Hematopoietic multipotent progenitor cell treated with erythropoietin and hydrocortisone succinate and interleukin-3 and kit ligand, for 17 days (in vitro differentiated cells): ENCODE results near the gene FHIP1A.
"Not testable (repeated sequence)": the region's sequence is repeated elsewhere in the genome, so short reads cannot be mapped to it uniquely, and the experiment has no call there.

Experiments
- DNase-seq: peaks from one replicate; pipeline ENCODE4 v3.0.0-alpha.2; 2015; ENCODE audit warnings: low spot score

The FHIP1A gene

DNA sequence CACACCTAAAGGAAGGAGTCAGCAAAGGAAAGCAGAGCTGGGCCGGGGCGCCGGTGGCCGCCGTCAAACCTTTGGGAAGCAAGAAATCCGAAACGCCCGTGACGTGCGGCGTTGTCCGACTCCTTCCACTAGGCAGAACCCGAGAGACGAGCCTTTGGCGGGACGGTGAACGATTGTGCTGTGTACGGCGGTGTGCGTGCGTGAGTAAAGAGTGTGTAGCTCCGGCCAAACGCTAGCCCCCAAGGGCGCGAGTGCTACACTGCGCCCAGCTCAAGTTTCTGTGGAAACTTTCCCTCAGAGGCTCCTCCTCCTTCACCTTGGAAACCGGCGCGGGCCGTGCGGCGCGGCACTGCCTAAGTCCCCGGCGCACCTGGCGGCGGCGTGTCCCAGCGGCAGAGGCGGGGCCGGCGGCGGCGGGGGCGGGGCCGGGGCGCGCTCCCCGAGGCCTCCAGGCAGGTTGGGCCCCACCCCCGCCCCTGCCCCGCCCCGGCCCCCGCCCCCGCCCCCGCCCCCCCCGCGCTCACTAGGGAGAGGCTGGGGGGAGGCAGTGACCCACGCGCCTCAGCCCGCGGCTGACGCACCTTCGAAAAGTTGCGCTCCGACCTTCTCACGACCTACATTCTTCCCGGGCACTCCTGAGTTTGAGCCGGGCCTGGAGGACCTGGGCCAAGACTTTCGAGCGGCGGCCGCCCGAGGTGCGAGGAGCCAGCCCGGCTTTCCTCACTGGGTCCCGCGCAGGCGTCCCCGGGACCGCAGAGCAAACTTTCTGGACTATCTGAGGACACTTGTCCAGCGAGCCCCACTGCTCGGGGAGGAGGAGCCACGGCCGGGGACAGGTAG is at the start of gene FHIP1A:
Gene FHIP1A (plus strand): TSS at position 547 of the 840 bp plus-strand sequence. CDS start 157,084 bp downstream, outside the sequence.
- no peak for DNase-seq

DNA sequence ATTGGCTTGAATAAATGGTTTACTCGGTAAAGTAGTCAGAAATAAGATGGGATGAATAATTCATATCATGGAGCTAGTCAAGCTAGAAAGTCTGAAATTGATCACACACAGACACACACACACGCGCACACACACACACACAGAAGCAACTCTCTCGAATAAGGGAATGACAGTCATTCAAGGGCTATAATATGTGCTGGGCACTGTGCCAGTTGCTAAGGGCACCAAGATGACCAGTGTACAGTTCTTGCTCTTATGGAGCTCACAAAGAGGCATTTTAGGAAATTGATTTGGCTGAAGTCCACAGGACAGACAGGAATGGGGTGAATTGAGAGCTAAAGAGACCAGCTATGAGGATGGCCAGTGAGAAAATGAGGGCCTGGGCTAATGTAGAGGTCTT is 49.4 kb upstream of the FHIP1A start:
- DNase-seq: no peak

DNA sequence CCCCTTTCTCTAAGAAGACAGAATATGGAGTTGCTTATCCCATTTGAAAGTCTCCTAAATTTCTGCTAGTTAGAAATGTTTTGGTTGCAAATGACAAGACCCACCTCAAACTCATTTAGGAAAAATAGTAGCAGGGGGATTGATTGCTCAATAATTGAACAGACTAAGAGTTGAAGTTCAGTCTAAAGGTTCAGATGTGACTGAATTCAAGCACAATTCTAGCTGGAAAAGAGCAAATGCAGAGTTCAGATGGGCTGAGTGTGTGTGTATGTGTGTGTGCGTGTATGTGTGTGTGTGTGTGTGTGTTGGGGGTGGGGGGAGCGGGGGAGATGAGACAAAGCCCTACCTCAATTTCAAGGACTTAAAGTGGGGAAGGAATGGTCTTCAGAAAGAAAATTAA is 47.9 kb upstream of the FHIP1A start:
- no peak for DNase-seq

DNA sequence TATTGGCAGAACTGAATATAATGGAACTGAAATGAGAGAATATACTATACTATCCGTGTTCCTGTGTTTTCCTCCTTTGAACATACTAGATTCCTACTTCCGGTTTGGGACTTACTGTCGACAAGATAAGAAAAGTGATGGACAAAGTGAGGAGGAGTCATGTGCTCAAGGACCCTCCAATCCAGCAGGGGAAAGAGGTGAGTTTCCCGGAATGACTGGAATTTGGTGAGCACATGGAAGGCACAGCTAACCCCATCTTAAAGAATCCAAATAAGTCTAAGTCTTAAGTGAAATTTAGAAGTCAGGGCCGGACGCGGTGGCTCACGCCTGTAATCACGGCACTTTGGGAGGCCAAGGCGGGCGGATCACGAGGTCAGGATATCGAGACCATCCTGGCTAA is 47.0 kb upstream of the FHIP1A start:
- DNase-seq: no peak

DNA sequence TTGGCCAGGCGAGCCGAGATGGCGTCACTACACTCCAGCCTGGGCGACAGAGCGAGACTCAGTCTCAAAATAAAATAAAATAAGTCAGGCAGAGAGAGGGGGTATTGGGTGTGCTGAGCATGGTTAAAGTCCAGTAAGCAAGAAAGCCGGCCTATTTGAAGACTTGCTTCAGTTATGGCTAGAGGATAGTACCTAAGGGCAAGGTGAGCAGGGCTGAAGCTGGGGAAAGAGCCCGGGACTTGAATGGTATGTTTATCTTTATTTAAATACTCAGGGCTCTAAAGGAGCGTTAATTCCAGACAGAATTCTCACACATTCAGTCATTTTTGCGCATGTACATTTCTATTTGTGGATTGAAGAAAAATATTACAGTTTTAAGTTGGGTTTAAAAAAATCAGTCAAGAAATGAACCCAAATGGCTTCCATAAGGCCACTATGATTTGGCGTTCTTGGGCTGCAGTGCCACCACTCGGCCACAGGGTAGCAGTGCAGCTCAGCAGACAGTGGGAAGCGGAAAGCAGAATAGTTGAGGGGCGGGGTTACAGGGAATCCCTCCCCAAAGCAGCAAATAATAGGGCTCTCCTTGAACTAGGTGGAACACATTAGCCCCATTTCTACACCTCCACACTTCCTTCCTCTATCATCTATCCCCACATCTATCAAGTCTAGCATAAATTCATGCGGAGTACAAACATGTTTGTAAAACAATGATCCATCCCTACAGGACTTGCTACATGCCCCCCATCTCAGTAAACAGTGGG is 46.4 kb upstream of the FHIP1A start:
- peak; percentile 43 for DNase-seq

DNA sequence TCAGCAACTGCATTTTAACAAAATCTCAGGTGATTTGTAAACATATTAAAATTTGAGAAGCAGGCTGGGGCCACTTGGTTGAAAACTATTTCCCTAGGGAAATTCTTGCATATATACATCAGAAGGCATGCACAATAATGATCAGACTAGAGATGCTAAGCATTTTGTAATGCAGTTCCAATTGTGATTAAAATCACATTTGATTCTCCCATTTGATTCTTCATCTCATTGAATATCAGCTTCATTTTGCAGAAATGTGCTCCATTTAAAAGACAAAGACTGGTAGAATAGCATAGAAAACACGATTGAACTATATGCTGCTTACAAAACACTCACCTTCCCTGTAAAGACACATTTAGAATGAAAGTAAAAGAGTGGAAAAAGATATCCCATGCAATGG is 32.4 kb upstream of the FHIP1A start:
- no peak for DNase-seq

DNA sequence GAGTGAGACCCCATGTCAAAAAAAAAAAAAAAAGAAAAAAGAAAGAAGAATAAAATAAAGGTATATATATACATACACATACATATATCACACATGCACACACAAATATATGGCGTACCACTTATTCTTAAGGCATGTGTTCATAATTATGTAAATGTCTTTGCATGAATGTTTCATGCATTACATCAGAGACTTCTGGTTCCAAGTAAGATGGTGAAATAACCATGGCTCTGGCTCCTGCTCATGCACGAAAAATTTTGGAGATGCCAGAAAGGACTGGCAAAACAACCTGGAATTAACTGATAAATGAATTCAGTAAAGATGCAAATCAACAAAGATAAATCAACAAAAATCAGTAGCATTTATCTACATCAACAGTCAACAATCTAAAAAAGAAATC is 19.7 kb upstream of the FHIP1A start:
- no peak for DNase-seq

DNA sequence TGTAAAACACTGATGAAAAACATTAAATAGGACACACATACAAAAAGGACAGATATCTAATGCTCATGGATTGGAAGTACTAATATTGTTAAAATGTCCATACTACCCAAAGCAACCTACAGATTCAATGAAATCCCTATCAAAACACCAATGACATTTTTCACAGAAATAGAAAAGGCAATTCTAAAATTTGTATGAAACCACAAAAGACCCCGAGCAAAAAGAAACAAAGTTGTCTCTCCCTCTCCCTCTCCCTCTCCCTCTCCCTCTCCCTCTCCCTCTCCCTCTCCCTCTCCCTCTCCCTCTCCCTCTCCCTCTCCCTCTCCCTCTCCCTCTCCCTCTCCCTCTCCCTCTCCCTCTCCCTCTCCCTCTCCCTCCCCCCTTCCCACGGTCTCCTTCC is 19.2 kb upstream of the FHIP1A start:
- not testable (repeated sequence) for DNase-seq

DNA sequence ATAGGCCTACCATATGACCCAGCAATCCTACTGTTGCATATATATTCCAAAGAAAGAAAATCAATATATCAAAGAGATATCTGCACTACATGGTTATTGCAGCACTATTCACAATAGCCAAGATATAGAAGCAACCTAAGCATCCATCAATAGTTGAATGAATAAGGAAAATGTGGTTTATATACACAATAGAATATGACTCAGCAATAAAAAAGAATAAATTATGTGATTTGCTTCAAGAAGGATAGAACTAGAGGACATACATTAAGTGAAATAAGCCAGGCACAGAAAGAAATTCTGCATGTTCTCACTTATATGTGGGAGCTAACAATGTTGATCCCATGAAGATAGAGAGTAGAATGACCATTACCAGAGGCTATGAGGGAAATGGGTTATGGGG is 13.1 kb upstream of the FHIP1A start:
- DNase-seq: no peak

DNA sequence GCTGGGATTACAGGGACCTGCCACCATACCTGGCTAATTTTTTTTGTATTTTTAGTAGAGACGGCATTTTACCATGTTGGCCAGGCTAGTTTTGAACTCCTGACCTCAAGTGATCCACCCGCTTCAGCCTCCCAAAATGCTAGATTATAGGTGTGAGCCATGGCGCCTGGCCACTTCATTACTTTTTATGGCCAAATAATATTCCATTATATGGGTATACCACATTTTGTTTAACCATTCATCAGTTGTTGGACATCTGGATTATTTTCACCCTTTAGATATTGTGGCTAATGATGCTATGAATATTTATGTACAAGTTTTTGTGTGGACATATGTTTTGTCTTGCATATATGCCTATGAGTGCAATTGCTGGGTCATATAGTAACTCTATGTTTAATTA is 8.6 kb upstream of the FHIP1A start:
- no peak for DNase-seq

DNA sequence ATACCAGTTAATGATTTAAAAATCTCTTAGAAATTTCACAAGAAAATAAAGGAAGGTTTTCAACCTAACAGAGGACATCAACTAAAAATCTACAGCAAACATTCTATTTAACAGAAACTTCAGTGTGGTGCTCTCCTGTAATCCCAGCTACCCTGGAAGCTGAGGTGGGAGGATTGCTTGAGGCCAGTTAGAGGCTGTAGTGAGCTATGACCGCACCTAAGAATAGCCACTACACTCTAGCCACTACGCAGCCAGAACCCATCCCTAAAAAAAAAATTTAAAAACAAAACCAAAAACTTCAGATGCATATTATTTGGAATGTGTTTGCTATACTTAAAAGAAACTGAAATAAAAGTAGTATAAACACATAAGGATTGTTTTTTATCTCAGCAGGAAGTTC is 7.2 kb upstream of the FHIP1A start:
- no peak for DNase-seq

DNA sequence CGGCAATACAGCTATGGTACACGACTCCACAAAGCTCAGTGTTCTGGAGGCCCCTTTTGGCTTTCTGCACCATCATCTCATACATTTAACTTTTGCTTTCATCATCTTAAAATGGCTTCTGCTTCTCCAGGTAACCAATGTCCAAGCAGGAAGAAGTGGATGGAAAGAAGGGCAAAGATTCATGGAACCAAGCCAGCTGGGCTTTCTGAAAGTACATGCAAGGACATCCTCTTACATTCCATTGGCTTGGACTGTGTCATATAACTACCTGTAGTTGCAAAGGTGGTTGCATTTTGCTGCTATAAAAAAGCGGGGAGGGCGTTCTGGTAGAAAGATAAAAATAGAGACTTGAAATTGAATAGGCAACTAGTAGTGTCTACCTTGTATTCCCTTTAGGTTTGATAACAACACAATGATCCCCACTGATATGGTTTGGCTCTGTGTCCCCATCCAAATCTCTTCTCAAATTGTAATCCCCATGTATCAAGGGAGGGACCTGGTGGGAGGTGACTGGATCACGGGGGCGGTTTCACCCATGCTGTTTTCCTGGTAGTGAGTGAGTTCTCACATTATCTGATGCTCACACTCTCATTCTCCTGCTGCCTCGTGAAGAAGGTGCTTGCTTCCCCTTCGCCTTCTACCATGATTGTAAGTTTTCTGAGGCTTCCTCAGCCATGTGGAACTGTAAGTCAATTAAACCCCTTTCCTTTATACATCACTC is 6.7 kb upstream of the FHIP1A start:
- no peak for DNase-seq

DNA sequence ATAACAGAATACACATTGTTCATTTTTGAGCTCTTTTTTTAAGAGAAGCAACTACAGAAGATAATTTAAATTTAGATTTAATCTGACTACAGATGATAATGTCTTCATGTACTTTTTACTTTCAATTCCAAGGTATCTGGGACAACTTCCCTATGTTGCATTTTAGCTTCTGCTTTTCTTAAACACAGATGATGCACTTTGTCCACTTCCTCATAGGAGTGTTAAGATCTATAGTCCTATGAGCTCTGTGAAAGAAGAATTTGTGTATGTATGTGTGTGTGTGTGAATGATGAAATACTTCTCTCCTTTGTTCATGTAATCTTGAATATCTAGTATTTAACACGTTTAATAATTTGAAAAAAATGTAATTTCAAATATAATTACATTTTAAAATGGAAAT is 5.3 kb upstream of the FHIP1A start:
- no peak for DNase-seq

DNA sequence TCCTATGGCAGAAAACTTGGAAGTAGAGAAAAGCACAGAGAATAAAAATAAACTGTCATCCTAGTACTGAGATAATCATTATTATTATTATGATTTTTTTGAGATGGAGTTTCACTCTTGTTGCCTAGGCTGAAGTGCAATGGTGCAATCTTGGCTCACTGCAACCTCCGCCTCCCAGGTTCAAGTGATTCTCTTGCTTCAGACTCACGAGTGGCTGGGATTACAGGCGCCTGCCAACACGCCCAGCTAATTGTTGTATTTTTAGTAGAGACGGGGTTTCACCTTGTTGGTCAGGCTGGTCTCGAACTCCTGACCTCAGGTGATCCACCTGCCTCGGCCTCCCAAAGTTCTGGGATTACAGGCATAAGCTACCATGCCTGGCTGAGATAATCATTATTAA is 4.2 kb upstream of the FHIP1A start:
- DNase-seq: not testable (repeated sequence)

DNA sequence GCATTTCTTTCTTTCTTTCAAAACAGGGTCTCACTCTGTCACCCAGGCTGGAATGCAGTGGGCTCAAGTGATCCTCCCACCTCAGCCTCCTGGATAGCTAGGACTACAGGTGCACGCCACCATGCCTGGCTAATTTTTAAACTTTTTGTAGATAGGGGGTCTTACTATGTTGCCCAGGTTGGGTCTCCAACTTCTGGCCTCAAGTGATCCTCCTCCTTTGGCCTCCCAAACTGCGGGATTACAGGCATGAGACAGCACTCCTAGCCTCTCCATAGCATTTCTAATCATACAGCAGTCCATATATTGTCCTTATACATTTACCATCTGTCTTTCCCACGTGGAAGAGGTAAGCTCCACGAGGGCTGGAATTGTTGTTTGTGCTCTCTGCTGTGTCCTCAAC is 2.0 kb upstream of the FHIP1A start:
- DNase-seq: no peak

DNA sequence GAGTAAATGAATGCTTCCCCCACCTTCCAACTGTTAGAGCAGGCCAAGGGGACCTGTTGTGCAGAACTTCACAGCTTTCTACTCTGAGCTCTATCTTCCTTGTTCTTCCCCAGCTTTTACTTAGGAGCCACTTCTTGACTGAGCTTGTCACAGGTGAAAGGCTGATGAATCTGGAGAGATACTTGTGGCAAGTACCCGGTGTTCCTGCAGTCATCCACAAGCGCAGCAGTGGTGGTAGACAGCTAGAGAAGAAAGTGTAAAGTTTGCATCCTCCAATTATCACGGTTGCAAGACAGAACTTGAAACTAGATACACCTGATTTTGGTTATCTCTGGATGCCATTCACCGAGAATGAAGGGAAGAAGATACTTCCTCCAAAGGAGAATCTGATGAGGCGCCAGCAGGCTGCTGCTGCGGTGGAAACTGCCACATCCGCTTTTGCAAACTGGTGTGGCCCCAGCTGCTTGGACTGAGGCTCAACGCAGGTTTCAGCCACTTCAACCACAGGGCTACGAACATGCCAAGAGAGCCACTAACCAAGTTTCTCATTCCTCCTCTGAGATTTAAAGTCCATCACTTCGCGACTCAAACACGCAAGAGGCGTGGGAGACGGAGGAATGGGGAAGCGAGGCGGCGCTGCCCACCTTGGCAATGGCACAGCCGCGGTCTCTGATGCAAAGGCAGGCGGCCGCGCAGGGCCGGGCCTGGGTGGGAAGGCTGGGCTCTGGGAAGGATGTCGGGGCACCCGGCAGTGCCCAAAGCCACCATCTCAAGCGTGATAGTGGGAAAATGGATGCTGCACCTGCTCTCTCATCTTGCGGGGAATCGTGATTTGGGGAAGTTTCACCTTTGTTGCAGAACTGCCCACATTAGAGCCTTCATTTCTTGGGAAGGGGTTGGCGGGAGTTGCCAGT is 1.3 kb upstream of the FHIP1A start:
- DNase-seq: no peak

DNA sequence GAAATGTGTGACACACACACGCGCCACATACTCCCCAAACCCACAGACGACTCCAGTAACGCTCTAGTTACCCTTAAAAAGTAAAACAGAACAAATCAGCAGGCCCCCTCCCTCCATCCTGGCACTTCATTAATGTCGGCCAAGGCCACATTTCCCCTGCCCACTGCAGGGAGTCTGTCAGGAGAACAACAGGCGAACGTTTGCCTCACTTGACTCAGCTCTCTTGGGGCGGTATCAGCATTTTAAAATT is 671 bp upstream of the FHIP1A start:
- DNase-seq: no peak

DNA sequence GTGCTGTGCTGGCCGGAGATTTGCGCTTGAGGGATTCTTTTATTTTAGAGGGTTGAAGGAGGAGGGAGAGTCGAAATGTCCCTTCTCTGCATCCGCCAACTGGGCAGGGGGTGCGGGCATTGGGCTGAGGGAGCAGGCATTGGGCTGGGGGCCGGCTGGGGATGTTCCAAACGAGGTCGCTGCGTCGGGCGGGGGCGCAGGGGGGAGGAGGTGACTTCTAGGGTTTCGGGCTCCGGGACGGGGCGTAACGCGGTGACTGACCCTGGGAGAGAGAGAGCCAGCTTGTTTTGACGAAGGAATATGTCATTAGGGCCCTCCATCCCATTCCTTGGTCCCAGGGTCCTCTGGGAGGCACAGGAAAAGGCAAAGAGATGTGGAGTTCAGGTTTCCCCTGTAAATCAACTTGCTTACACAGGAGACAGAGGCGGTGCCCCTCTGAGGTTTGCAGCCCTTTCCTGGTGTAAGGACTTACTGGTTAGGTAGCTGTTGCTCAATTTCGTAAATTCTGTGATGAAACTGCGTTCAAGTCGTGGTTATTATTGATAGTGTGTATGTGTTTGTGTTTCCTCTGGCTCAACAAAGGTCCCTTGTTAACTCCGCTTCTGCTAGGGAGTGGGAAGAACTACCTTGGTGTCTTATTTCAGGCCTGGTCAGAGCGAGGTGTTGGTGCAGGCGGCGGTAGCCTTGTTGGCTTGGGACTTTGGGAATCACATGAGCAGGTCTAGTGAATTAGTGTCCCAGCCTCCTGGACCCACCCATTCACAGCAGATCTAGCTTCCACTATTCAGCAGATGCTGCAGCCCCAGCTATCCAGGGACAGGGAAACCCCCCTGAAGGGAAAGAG is 716 bp downstream of the FHIP1A start:
- DNase-seq: no peak

DNA sequence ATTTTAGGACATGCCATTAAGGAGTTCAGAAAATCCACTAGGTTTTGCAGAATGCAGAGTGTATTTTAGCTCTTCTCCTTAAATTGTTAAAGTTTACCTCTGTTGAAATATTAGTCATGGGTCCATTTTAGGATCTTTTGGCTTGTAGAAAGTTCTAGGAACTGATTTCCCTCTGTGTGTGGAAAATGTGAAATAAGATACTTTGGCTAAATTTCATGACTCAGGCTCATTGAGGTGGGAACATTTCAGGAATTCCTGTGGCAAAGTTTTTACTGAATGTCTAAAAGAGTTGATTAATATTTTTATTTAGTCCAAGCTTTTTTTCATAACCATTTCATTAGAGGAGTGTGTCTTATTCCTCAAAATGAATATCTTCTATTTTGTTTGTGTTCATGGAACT is 7.0 kb downstream of the FHIP1A start:
- no peak for DNase-seq

DNA sequence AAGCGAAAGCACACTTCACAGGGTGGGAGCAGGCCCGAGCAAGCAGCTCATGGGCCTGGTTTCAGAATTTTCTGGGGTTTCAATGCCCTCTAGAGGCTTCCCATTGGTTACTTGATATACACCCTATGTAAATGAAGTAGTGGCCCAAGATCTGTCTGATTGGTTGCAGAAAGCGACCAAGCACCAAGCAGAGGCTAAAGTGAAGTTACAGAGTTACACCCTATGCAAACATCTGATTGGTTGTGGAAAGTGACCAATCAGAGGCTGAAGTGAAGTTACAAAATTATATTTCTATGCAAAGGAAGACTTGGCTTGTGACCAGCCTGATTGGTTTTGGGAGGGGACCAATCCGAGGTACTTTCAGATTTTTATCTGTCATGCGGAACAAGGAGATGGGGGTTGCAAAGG is 8.2 kb downstream of the FHIP1A start:
- DNase-seq: no peak

DNA sequence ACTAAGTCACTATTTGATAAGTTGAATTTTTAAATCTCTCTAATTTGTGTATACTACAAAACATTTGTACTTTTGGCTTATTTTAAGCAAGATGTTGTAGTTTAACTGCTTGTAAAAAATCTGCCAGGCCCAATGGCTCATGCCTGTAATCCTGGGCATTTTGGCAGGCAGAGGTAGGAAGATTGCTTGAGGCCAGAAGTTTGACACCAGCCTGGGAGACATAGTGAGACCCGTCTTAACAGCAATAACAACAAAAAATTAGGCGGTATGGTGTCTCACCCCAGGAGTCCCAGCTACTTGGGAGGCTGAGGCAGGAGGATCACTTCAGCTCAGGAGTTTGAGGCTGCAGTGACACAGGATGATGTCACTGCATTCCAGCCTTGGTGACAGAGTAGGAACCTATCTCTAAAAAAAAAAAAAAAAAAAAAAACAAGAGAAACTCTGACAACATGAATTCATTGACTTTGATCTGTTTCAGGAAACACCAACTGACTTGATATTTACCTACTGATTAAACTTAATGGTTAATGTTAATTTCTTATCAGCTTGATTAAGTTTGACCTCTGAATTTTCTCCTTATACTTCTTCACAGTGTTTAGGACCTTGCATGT is 8.9 kb downstream of the FHIP1A start:
- no peak for DNase-seq
